Bronchial epithelial cell (primary cell): ENCODE data around the gene FAM174C. TPM values are rescaled to one million over a fixed set of nuclear protein-coding genes. Genes with fewer than 3 reads are reported as not detected.

ENCODE experiments used
- DNase-seq: peaks from one replicate; pipeline ENCODE4 v3.0.0-alpha.2; 2010; ENCODE audit warnings: low read depth
- FAIRE-seq: peaks from 2 replicates; lab custom pipeline; 2011; peaks lifted over from hg19 to GRCh38; lab: Jason Lieb, UNC
- H3K27me3 ChIP-seq: 2 replicates; pipeline ENCODE4 v1.5.1; 2011; ENCODE audit warnings: low read length; ENCODE audit not compliant: control insufficient read depth, insufficient read depth
- H3K36me3 ChIP-seq: 2 replicates; pipeline ENCODE4 v1.5.1; 2011; ENCODE audit warnings: low read length; ENCODE audit not compliant: control insufficient read depth, insufficient read depth
- H3K4me3 ChIP-seq: 2 replicates; pipeline ENCODE4 v1.5.1; 2011; ENCODE audit warnings: mild to moderate bottlenecking, low read depth, low read length, control low read depth
- CTCF ChIP-seq: IDR thresholded peaks from 2 replicates; pipeline ENCODE4 v1.5.1; 2011; ENCODE audit warnings: mild to moderate bottlenecking, moderate library complexity, low read length, control low read depth, inconsistent platforms; ENCODE audit not compliant: insufficient read depth, severe bottlenecking
- total RNA-seq: library from RNA; depleted of rRNA; stranded (reverse); fragments of >200 nt; gene quantifications from 2 replicates; pipeline ENCODE4 v1.2.1, GENCODE V29; 2014

The FAM174C gene
- total RNA-seq, 1 donor from 2014 or later, result 20.8 TPM

GRCh38 chr19:1261538-1261797, 13.9 kb upstream of the FAM174C start:
- FAIRE-seq (no peak), DNase-seq (no peak)
- no peaks in the 10 kb centered on the region for H3K27me3 ChIP-seq
- peak overlapping the region; percentile 75 for H3K4me3 ChIP-seq
- peaks cover 7% of the 10 kb centered on the region for H3K36me3 ChIP-seq
- TF ChIP-seq CTCF, result peak; percentile 13

GRCh38 chr19:1261798-1262622, 13.3 kb upstream of the FAM174C start:
- Histone ChIP-seq H3K27me3 (no peaks in the 10 kb centered on the region), H3K36me3 (peaks cover 2% of the 10 kb centered on the region), H3K4me3 (peak overlapping the region; percentile 75)
- FAIRE-seq (no peak), DNase-seq (no peak)
- TF ChIP-seq CTCF, result no peak

GRCh38 chr19:1262623-1263123, 12.7 kb upstream of the FAM174C start:
- no peak for TF ChIP-seq CTCF
- no peak for DNase-seq
- no peaks in the 10 kb centered on the region for H3K36me3 ChIP-seq
- no peaks in the 10 kb centered on the region for H3K27me3 ChIP-seq
- H3K4me3 ChIP-seq, result peak overlapping the region; percentile 75
- no peak for FAIRE-seq

- Histone ChIP-seq H3K36me3 (no peaks in the 10 kb centered on the region), H3K27me3 (no peaks in the 10 kb centered on the region), H3K4me3 (no peak overlapping the region)
- FAIRE-seq (no peak), DNase-seq (no peak)
- no peak for TF ChIP-seq CTCF
Measured at GRCh38 chr19:1263188-1263587, 12.1 kb upstream of the FAM174C start.

GRCh38 chr19:1264801-1265614, 10.3 kb upstream of the FAM174C start:
- FAIRE-seq (no peak), DNase-seq (peak; percentile 70)
- no peak overlapping the region for H3K4me3 ChIP-seq
- no peaks in the 10 kb centered on the region for H3K27me3 ChIP-seq
- TF ChIP-seq CTCF, result no peak
- no peaks in the 10 kb centered on the region for H3K36me3 ChIP-seq
